Activated CD8-positive, alpha-beta memory T cell treated with anti-CD3 and anti-CD28 coated beads, Interleukin-2, amount 10 ng/mL, durations not matched to agents 7 days and 5 days (primary cell): ENCODE results near the gene TAF10. TPM values are rescaled to one million over a fixed set of nuclear protein-coding genes. Genes with fewer than 3 reads are reported as not detected.

Experiments
- ATAC-seq: fragments of 150-1000 bp; cut with Tn5 transposase; one replicate; pipeline ENCODE4 v1.10.0; 2021; ENCODE audit warnings: moderate library complexity
- CTCF ChIA-PET: fragments of 350-600 bp; sonication (Branson Sonifier 250); formaldehyde crosslinking; loops from one replicate; lab custom pipeline; 2021; ENCODE audit warnings: antibody characterized with exemption; lab: Charles Lee
- DNase-seq: peaks from one replicate; pipeline ENCODE4 v3.0.0-alpha.2; 2020
- H3K27ac Mint-ChIP-seq: one replicate; pipeline ENCODE4 v1.8.0; 2021; ENCODE audit warnings: mild to moderate bottlenecking, mixed read lengths
- H3K27me3 Mint-ChIP-seq: one replicate; pipeline ENCODE4 v1.8.0; 2021; ENCODE audit warnings: mixed read lengths
- H3K36me3 Mint-ChIP-seq: one replicate; pipeline ENCODE4 v1.8.0; 2021; ENCODE audit warnings: mild to moderate bottlenecking, mixed read lengths
- H3K4me1 Mint-ChIP-seq: one replicate; pipeline ENCODE4 v1.8.0; 2021; ENCODE audit warnings: mixed read lengths
- H3K4me3 Mint-ChIP-seq: one replicate; pipeline ENCODE4 v1.8.0; 2021; ENCODE audit warnings: mild to moderate bottlenecking, moderate library complexity, mixed read lengths
- H3K9me3 Mint-ChIP-seq: one replicate; pipeline ENCODE4 v1.8.0; 2022; ENCODE audit warnings: low read depth, mixed read lengths
- total RNA-seq, 2 experiments: library from RNA; stranded (reverse); gene quantifications; one replicate each; pipeline ENCODE4 v1.2.3, GENCODE V29; 2021

The TAF10 gene
- total RNA-seq, 2 experiments from 2014 or later: 134 to 144 TPM

DNA sequence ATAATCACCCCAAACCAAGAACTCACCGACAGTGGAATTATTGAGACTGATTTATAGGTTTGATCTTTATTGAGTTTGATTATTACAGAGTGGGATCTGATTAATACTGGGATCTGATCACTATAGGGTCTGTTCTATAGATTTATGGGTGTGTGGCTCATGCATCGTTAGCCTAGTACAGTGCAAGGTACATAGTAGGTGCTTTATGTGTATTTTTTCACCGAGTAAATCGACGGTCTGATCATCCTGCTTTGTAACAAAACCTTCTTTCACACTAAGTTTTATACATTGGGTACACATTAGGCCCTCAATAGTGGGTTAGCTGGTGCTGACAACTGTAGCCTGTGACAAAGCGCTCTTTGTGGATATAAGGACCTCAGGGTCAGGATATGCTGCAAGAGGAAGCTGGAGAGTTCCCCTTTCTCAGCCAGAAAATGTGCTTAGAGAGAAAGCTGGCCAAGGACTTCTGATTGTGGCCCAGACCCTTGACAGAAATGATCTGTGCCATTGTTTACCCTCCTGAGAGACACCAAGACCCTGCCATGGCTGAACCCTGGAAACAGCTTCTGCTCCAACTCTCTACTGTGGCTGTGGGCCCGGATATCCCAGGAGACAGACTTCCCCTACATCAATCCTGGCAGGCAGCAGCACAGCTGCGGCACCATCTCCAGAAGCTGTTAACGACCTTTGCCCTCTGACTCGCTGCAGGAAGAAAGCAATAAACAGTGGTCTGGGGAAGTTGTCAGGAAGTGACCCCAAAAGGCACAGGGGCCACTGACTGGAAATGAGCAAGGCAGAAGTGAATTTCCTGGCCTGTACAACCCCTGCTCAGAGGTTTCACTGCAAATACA is 23.3 kb upstream of the TAF10 start:
- CTCF ChIA-PET: interaction anchor here (0.6 to 1.1 kb wide), 2 partner anchors 32 to 104 kb away, joined by 3 to 5 read pairs; no protein-coding TSS in a partner anchor
- no peak overlapping the region for H3K27ac Mint-ChIP-seq
- no peak for ATAC-seq

GRCh38 chr11:6634534-6634933 is 22.5 kb upstream of the TAF10 start:
- Mint-ChIP-seq H3K4me3 (no peak overlapping the region), H3K27ac (no peak overlapping the region), H3K36me3 (no peaks in the 10 kb centered on the region), H3K4me1 (peaks cover 7% of the 10 kb centered on the region), H3K27me3 (no peaks in the 10 kb centered on the region), H3K9me3 (no peaks in the 10 kb centered on the region)
- DNase-seq (no peak), ATAC-seq (no peak)
- CTCF ChIA-PET: interaction anchor here (0.6 to 1.1 kb wide), 2 partner anchors 33 to 271 kb away, joined by 4 to 5 read pairs; no protein-coding TSS in a partner anchor

More for the DNA sequence above, 23.3 kb upstream of the TAF10 start:
- Mint-ChIP-seq H3K9me3 (no peaks in the 10 kb centered on the region), H3K36me3 (no peaks in the 10 kb centered on the region), H3K27me3 (no peaks in the 10 kb centered on the region), H3K4me1 (peaks cover 7% of the 10 kb centered on the region), H3K4me3 (no peak overlapping the region)
- no peak for DNase-seq

DNA sequence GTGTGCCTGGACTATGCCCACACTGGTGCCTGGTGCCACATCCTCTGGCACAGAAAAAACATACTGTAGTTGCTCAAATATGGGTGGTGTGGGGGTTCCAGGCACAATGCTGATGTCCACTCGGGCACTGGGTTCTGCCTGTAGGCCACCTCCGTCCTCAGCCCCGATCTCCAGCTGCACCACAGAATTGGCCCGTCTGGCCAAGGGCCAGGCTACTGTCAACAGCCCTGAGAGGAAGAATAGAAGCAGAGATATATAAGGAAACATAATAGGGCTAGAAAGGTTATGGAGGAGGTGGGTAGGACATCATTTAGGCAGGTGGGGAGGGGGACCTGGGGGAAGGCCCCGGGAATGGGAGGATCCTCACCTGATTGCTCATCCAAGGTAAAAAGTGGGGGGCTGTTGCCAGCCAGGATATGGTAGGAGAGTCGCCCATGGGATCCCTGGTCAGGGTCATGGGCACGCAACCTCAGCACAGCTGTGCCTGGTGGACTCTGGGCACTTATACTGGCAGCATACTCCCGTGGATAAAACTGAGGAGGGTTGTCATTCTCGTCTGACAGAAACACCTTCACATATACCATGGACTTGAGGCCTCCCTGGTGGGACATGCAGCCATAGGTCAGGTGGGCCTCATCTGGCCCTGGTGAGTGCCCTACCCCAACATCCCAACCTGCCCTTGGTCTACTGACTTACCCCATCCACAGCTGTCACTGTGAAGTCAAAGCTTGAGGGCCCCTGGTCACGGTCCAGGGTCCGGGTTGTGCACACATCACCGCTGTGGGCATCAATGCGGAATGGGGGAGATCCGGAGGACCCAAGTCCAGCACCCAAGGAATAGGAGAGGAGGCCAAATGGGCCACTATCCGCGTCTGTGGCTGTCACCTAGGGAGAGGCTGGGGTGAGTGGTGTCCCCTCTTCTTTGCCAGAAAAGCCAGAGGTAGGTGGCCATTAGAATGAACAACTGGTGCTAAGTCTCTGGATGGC is 21.7 kb upstream of the TAF10 start:
- CTCF ChIA-PET: interaction anchor here (0.6 to 1.1 kb wide), 3 partner anchors 26 to 270 kb away, joined by 4 to 5 read pairs (median 4); no protein-coding TSS in a partner anchor
- no peak overlapping the region for H3K4me3 Mint-ChIP-seq
- H3K27me3 Mint-ChIP-seq: no peaks in the 10 kb centered on the region
- H3K9me3 Mint-ChIP-seq: no peaks in the 10 kb centered on the region
- no peak for ATAC-seq
- peaks cover 2% of the 10 kb centered on the region for H3K4me1 Mint-ChIP-seq
- no peak for DNase-seq
- no peaks in the 10 kb centered on the region for H3K36me3 Mint-ChIP-seq
- H3K27ac Mint-ChIP-seq: no peak overlapping the region

DNA sequence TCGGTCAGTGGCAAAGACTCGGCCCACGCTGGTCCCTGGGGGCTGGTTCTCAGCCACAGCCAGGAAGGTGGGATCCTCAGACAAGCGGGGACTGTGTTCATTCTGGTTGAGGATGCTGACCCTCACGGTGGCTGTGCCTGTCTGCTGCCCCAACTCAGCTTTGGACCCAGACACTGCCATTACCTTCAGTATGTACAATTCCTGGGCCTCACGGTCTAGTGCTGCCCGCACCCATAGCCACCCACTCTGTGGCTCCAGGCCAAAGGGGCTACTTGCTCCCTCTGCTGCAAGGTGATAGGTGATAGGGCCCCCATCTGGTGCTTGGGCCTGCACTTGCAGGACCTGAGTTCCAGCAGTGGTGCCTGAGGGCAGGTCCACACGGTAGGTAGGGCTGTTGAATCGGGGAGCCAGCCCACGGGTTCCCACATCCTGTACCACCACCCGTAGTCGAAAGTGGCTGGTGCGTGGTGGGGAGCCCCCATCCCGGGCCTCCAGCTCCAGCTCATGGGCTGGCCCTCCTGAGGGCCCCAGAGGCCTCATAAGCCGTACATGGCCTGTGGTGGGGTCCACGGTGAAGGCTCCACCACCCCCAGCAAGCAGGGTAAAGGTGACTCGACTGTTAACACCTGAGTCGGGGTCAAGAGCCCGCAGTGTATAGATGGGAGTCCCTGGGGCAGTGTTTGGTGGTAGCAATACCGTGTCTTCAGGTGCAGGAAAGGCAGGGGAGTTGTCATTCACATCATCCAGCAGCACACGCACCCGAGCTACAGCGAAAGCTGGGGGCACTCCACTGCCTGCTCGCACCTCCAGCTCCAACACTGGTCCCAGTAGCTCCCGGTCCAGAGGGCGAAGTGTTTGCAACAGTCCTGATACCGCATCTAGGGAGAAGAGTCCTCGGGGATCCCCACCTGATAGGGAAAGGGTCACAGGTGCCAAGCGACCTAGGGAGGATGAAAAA is 20.4 kb upstream of the TAF10 start:
- H3K27ac Mint-ChIP-seq: no peak overlapping the region
- CTCF ChIA-PET: interaction anchor here (0.7 to 2.2 kb wide), 2 partner anchors 28 to 101 kb away, joined by 4 to 5 read pairs; no protein-coding TSS in a partner anchor
- no peaks in the 10 kb centered on the region for H3K36me3 Mint-ChIP-seq
- peaks cover 11% of the 10 kb centered on the region for H3K4me1 Mint-ChIP-seq
- no peak overlapping the region for H3K4me3 Mint-ChIP-seq
- DNase-seq (no peak), ATAC-seq (no peak)
- H3K9me3 Mint-ChIP-seq: no peaks in the 10 kb centered on the region
- no peaks in the 10 kb centered on the region for H3K27me3 Mint-ChIP-seq

- DNase-seq (no peak), ATAC-seq (no peak)
- H3K36me3 Mint-ChIP-seq: no peaks in the 10 kb centered on the region
- H3K4me1 Mint-ChIP-seq: peaks cover 20% of the 10 kb centered on the region
- H3K27me3 Mint-ChIP-seq: no peaks in the 10 kb centered on the region
- no peak overlapping the region for H3K4me3 Mint-ChIP-seq
- no peak overlapping the region for H3K27ac Mint-ChIP-seq
- CTCF ChIA-PET: interaction anchor here (2.2 kb wide), 1 partner anchor 100 kb away, joined by 5 read pairs; no protein-coding TSS in a partner anchor
- no peaks in the 10 kb centered on the region for H3K9me3 Mint-ChIP-seq
These were observed 19.4 kb upstream of the TAF10 start for GRCh38 chr11:6631361-6631890.

GRCh38 chr11:6630632-6631291 is 18.7 kb upstream of the TAF10 start:
- Mint-ChIP-seq H3K36me3 (no peaks in the 10 kb centered on the region), H3K27ac (no peak overlapping the region), H3K4me3 (no peak overlapping the region), H3K9me3 (no peaks in the 10 kb centered on the region), H3K4me1 (peaks cover 21% of the 10 kb centered on the region), H3K27me3 (no peaks in the 10 kb centered on the region)
- no peak for ATAC-seq
- CTCF ChIA-PET: interaction anchor here (2.2 kb wide), 1 partner anchor 100 kb away, joined by 5 read pairs; no protein-coding TSS in a partner anchor
- DNase-seq: no peak

DNA sequence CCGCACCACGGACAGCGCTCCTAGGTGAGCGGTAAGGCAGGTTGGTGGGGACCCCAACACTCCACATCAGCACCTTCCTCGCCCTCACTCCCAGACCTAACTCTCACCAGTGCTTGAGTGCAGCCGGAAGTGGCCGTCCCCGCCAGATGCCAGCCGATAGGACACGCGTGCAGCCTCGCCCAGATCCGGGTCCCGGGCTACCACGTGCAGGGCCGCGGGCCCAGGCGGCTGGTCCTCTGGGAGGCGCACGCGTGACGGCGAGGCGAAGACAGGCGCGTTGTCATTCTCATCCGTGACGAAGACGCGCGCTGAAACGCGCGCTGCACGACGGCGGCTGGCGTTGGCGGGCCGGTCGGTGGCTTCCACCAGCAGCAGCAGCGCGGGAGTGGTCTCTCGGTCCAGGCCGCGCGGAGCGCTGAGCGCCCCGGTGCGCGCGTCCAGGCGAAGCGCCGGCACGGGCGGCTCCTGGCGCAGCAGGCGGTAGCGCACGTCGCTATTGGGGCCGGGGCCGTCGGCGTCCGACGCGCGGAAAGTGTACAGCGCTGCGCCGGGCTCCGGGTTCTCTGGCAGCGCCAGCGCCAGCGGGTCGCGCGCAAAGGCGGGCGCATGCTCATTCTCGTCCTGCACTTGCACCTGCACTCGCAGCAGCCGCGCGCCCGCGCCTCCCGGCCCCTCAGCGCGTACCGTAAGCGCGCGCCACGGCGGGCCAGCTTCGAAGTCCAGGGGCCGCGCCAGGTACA is 18.0 kb upstream of the TAF10 start:
- DNase-seq (no peak), ATAC-seq (no peak)
- Mint-ChIP-seq H3K27ac (no peak overlapping the region), H3K9me3 (no peaks in the 10 kb centered on the region), H3K4me3 (no peak overlapping the region), H3K27me3 (no peaks in the 10 kb centered on the region), H3K4me1 (peaks cover 21% of the 10 kb centered on the region), H3K36me3 (no peaks in the 10 kb centered on the region)
- CTCF ChIA-PET: interaction anchor here (2.2 kb wide), 1 partner anchor 99 kb away, joined by 5 read pairs; no protein-coding TSS in a partner anchor

DNA sequence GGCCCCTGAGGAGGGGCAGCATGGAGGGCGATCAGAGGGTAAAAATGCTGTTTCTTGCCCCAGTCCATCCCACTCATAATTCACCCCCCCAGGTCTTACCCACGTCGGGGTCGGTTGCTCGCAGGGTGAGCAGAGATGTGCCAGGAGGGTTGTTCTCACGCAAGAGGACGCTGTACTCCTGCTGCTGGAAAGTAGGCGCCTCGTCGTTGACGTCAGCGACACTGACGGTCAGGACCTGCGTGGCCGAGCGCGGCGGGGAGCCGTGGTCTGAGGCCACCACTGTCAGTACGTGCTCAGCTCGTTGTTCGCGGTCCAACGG is 17.5 kb upstream of the TAF10 start:
- CTCF ChIA-PET: interaction anchor here (1.0 to 1.4 kb wide), 3 partner anchors 11 to 39 kb away, joined by 4 to 7 read pairs (median 4); partner anchors contain the start of gene TPP1

DNA sequence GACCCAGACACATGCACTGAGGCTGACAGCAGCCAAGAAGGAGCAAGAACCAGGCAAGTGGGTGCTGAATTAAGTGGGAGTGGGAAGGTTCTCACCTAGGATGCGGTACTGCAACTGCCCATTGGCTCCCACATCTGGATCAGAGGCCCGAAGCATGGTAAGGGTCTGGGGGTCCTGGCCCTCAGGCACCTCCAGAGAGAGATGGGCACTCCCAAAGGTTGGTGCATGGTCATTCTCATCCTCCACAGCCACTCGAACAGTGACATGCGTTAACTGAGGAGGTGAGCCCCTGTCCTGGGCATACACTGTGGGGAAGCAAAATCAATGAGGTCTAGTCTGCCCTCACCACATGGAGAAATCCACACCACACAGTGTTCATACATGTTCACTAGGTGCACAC is 16.5 kb upstream of the TAF10 start:
- Mint-ChIP-seq H3K27ac (no peak overlapping the region), H3K9me3 (no peaks in the 10 kb centered on the region), H3K27me3 (no peaks in the 10 kb centered on the region), H3K36me3 (no peaks in the 10 kb centered on the region), H3K4me3 (no peak overlapping the region), H3K4me1 (peaks cover 21% of the 10 kb centered on the region)
- DNase-seq: no peak
- no peak for ATAC-seq
- CTCF ChIA-PET: interaction anchor here (1.0 to 1.4 kb wide), 5 partner anchors 10 to 55 kb away, joined by 3 to 7 read pairs (median 4); partner anchors contain the start of genes MRPL17 and TPP1

More for the DNA sequence above, 17.5 kb upstream of the TAF10 start:
- DNase-seq: no peak
- peaks cover 21% of the 10 kb centered on the region for H3K4me1 Mint-ChIP-seq
- no peaks in the 10 kb centered on the region for H3K27me3 Mint-ChIP-seq
- no peak overlapping the region for H3K27ac Mint-ChIP-seq
- H3K9me3 Mint-ChIP-seq: no peaks in the 10 kb centered on the region
- H3K4me3 Mint-ChIP-seq: no peak overlapping the region
- no peaks in the 10 kb centered on the region for H3K36me3 Mint-ChIP-seq
- no peak for ATAC-seq

- Mint-ChIP-seq H3K4me1 (peaks cover 21% of the 10 kb centered on the region), H3K9me3 (no peaks in the 10 kb centered on the region), H3K27ac (peak overlapping the region; percentile 82), H3K27me3 (no peaks in the 10 kb centered on the region), H3K4me3 (peak overlapping the region; percentile 37), H3K36me3 (no peaks in the 10 kb centered on the region)
- CTCF ChIA-PET: interaction anchor here (0.9 to 2.0 kb wide), 8 partner anchors 8 to 56 kb away, joined by 3 to 9 read pairs (median 4); partner anchors contain the start of genes MRPL17, TAF10 and TPP1
- DNase-seq (no peak), ATAC-seq (peak; percentile 79)
These were observed 15.8 kb upstream of the TAF10 start for GRCh38 chr11:6627762-6628241.
